GM23248 (cell line): ENCODE results near the gene LIX1. TPM values are rescaled to one million over a fixed set of nuclear protein-coding genes. Genes with fewer than 3 reads are reported as not detected.

Source experiments
- DNase-seq: peaks from one replicate; pipeline ENCODE4 v3.0.0-alpha.2; 2015
- H2AFZ ChIP-seq: fragments of 200-600 bp; sonication (generic); 2 replicates; pipeline ENCODE4 v1.6.1; 2016; ENCODE audit warnings: antibody characterized with exemption
- H3F3A ChIP-seq: fragments of 200-600 bp; sonication (generic); 2 replicates; pipeline ENCODE4 v1.6.1; 2016; ENCODE audit warnings: mild to moderate bottlenecking, antibody characterized with exemption, mixed run types; ENCODE audit not compliant: insufficient read depth
- H3K27ac ChIP-seq: fragments of 200-600 bp; sonication (generic); 2 replicates; pipeline ENCODE4 v1.5.1; 2016; ENCODE audit warnings: mild to moderate bottlenecking
- H3K27me3 ChIP-seq: fragments of 200-600 bp; sonication (generic); replicated peaks from 2 replicates; pipeline ENCODE4 v1.6.1; 2016; ENCODE audit warnings: mild to moderate bottlenecking; ENCODE audit not compliant: insufficient read depth
- H3K36me3 ChIP-seq: fragments of 200-600 bp; sonication (generic); 2 replicates; pipeline ENCODE4 v1.6.1; 2016; ENCODE audit warnings: low read depth, mild to moderate bottlenecking
- H3K4me1 ChIP-seq: fragments of 200-600 bp; sonication (generic); 2 replicates; pipeline ENCODE4 v1.6.1; 2016; ENCODE audit warnings: mild to moderate bottlenecking; ENCODE audit not compliant: insufficient read depth
- H3K4me2 ChIP-seq: fragments of 200-600 bp; sonication (generic); one replicate; pipeline ENCODE4 v1.6.1; 2016; ENCODE audit warnings: mild to moderate bottlenecking; ENCODE audit not compliant: unreplicated experiment
- H3K4me3 ChIP-seq: fragments of 200-600 bp; sonication (generic); 2 replicates; pipeline ENCODE4 v1.5.1; 2016; ENCODE audit warnings: mild to moderate bottlenecking
- H3K79me2 ChIP-seq: fragments of 200-600 bp; sonication (generic); 2 replicates; pipeline ENCODE4 v1.6.1; 2016; ENCODE audit warnings: mild to moderate bottlenecking; ENCODE audit not compliant: insufficient read depth
- H3K9ac ChIP-seq: fragments of 200-600 bp; sonication (generic); 2 replicates; pipeline ENCODE4 v1.6.1; 2016; ENCODE audit warnings: mild to moderate bottlenecking
- H3K9me2 ChIP-seq: fragments of 200-600 bp; sonication (generic); 2 replicates; pipeline ENCODE4 v1.6.1; 2016; ENCODE audit warnings: mixed run types, mild to moderate bottlenecking, moderate library complexity; ENCODE audit not compliant: insufficient read depth
- H3K9me3 ChIP-seq: fragments of 200-600 bp; sonication (generic); one replicate; pipeline ENCODE4 v1.6.1; 2017; ENCODE audit warnings: low read depth
- H4K20me1 ChIP-seq: fragments of 200-600 bp; sonication (generic); 2 replicates; pipeline ENCODE4 v1.6.0; 2016; ENCODE audit not compliant: insufficient read depth
- EZH2 ChIP-seq: fragments of 200-600 bp; sonication (generic); IDR thresholded peaks from 2 replicates; pipeline ENCODE4 v1.6.1; 2018; ENCODE audit warnings: antibody characterized with exemption, mild to moderate bottlenecking; ENCODE audit not compliant: insufficient read depth, poor library complexity, severe bottlenecking
- EZH2phosphoT487 ChIP-seq: fragments of 200-600 bp; sonication (generic); IDR thresholded peaks from 2 replicates; pipeline ENCODE4 v1.6.1; 2018; ENCODE audit warnings: antibody characterized with exemption, moderate library complexity, mild to moderate bottlenecking, low read depth; ENCODE audit not compliant: insufficient read depth
- WGBS, 2 experiments: methylation state at CpG; one replicate each; pipeline ENCODE4 v1.1.6; 2015 to 2017; ENCODE audit warnings: low lambda C conversion rate in 2 of 2, low coverage in 1 of 2; ENCODE audit errors: missing lambda C conversion rate in 2 of 2; 5-methylcytosine and 5-hydroxymethylcytosine counted together
- in situ Hi-C: fragments of 300-500 bp; cut with MboI; formaldehyde crosslinking; loops from 2 replicates; pipeline ENCODE4 v1.15.0; 2020
- polyA plus RNA-seq: library from polyadenylated mRNA; unstranded; fragments of >200 nt; fragmentation: Nextera tagmentation; extraction: Ambion mirVana; gene quantifications from 2 replicates; pipeline ENCODE4 v1.2.1, GENCODE V29; 2016
- total RNA-seq: library from RNA; depleted of rRNA; stranded (reverse); fragments of >200 nt; shearing (Covaris generic); gene quantifications from 2 replicates; pipeline ENCODE4 v1.2.3, GENCODE V29; 2014

LIX1 gene
- total and polyA plus RNA-seq, 2 experiments from 2014 or later, result not detected

DNA sequence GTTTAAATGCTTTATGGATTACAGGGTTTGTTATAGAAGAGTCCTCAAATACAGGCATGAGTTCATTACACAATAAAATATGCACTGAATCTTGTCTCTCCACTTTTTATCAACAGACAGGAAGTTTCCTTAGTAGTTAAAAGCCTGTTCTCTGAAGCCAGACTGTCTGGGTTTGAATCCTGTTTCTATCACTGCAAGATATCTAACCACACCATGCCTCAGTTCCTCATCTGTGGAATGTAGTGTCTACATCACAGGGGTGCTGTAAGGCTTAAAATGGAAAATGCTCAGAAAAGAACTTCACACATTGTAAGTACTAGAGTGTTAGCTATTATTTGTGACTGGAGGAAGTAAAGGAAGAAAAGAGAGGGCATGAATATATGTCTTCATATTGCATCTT is 9.3 kb downstream of the LIX1 start:
- no peaks in the 10 kb centered on the region for H4K20me1 ChIP-seq
- H3K4me3 ChIP-seq, result no peak overlapping the region
- no peaks in the 10 kb centered on the region for H3K9me3 ChIP-seq
- H3K9ac ChIP-seq, result no peak overlapping the region
- TF ChIP-seq EZH2 (no peak), EZH2phosphoT487 (no peak)
- no peak for DNase-seq
- no peak overlapping the region for H3K27ac ChIP-seq
- H3K4me2 ChIP-seq, result no peak overlapping the region
- 0 out of 2 replicates have a peak, but pooled peaks cover 3% of the 10 kb centered on the region for H3K27me3 ChIP-seq
- no peaks in the 10 kb centered on the region; the same call in 1 of the 2 replicates for H3F3A ChIP-seq
- peaks cover 16% of the 10 kb centered on the region for H3K4me1 ChIP-seq
- H3K36me3 ChIP-seq, result no peaks in the 10 kb centered on the region
- no peaks in the 10 kb centered on the region for H3K9me2 ChIP-seq
- H3K79me2 ChIP-seq, result no peaks in the 10 kb centered on the region
- in situ Hi-C loops, result loop anchor here (25.0 kb wide), 1 partner anchor 521 kb away; no protein-coding TSS in a partner anchor
- no peak overlapping the region for H2AFZ ChIP-seq

- 66 to 87% methylated on average over 5 of the region's 5 CpGs for WGBS, 2 experiments
- Histone ChIP-seq H4K20me1 (no peaks in the 10 kb centered on the region), H2AFZ (no peak overlapping the region), H3K9ac (no peak overlapping the region), H3K36me3 (no peaks in the 10 kb centered on the region), H3K27me3 (peaks cover 7% of the 10 kb centered on the region), H3K27ac (no peak overlapping the region), H3K79me2 (no peaks in the 10 kb centered on the region), H3K9me3 (no peaks in the 10 kb centered on the region), H3K4me2 (no peak overlapping the region), H3K4me1 (peaks cover 16% of the 10 kb centered on the region), H3K9me2 (no peaks in the 10 kb centered on the region), H3F3A (no peaks in the 10 kb centered on the region; the same call in 1 of the 2 replicates), H3K4me3 (no peak overlapping the region)
- in situ Hi-C loops, result loop anchor here (25.0 kb wide), 1 partner anchor 520 kb away; no protein-coding TSS in a partner anchor
- no peak for DNase-seq
- TF ChIP-seq EZH2 (no peak), EZH2phosphoT487 (no peak)
Measured at GRCh38 chr5:97131921-97132320, 10.5 kb downstream of the LIX1 start.

DNA sequence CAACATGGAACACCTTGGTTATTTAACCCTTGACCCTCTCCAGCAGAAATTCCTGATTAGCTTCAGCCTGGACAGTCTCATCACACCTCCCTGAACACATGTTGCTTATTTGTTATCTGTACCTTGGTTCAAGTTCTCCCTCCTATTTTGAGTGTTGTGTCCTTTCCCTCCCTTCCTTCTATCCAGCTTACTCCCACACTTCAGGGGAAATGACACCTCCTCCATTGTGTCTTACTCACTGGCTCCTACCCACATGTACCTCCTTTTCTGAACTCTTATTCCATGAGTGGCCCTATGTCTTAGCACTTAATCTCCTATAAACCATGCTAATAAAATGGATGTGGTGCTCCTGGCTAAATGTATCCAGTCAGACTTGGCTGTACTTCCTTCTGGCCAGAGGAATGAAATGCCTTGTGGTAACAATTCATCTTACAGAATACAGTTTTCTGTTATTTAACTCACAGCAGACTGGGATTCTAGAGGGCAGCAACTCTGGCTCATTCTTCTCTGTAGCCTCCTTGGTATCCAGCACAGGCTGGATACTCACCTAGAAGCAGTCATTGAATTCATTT is 11.2 kb downstream of the LIX1 start:
- in situ Hi-C loops, result loop anchor here (25.0 kb wide), 1 partner anchor 519 kb away; no protein-coding TSS in a partner anchor
- H3K79me2 ChIP-seq, result no peaks in the 10 kb centered on the region
- no peaks in the 10 kb centered on the region for H4K20me1 ChIP-seq
- H3K9me3 ChIP-seq, result no peaks in the 10 kb centered on the region
- H3K27ac ChIP-seq, result no peak overlapping the region
- no peak overlapping the region for H3K4me3 ChIP-seq
- H2AFZ ChIP-seq, result no peak overlapping the region
- no peak overlapping the region for H3K9ac ChIP-seq
- H3F3A ChIP-seq, result no peaks in the 10 kb centered on the region; the same call in 1 of the 2 replicates
- no peak overlapping the region for H3K4me2 ChIP-seq
- no peaks in the 10 kb centered on the region for H3K9me2 ChIP-seq
- H3K4me1 ChIP-seq, result peaks cover 16% of the 10 kb centered on the region
- TF ChIP-seq EZH2, result no peak
- TF ChIP-seq EZH2phosphoT487, result no peak
- DNase-seq, result peak; percentile 63
- peaks cover 6% of the 10 kb centered on the region for H3K27me3 ChIP-seq
- H3K36me3 ChIP-seq, result no peaks in the 10 kb centered on the region

DNA sequence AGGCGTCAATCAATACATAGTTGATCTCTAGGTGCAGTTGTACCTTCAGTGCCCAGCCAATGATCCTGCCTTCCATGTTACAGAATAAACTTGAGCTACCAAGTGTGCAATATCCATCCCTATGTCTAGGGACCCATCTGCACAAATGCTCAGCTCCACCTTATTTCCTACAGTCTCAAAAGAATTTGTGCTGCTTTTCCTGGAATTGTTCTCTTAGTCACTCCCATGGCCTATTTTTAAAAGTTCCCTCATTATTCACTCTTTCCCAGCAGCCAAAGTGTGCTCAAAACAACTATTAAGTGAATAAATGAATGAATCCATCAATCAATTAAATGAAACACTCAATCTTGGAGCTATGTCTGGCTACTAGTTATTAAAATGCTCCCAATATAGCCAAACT is 14.7 kb downstream of the LIX1 start:
- TF ChIP-seq EZH2 (no peak), EZH2phosphoT487 (no peak)
- peak; percentile 5 for DNase-seq
- 88 to 100% methylated on average over 1 of the region's 1 CpG for WGBS, 2 experiments

More for the DNA sequence above, 14.7 kb downstream of the LIX1 start:
- Histone ChIP-seq H3K9me3 (no peaks in the 10 kb centered on the region), H4K20me1 (no peaks in the 10 kb centered on the region), H3K79me2 (no peaks in the 10 kb centered on the region), H3K27me3 (peaks cover 27% of the 10 kb centered on the region), H3K4me2 (no peak overlapping the region), H3K9ac (no peak overlapping the region), H3K36me3 (no peaks in the 10 kb centered on the region), H2AFZ (no peak overlapping the region), H3K4me1 (peaks cover 16% of the 10 kb centered on the region), H3F3A (no peaks in the 10 kb centered on the region; the same call in 1 of the 2 replicates), H3K4me3 (no peak overlapping the region), H3K9me2 (no peaks in the 10 kb centered on the region), H3K27ac (no peak overlapping the region)
- in situ Hi-C loops, result loop anchor here (25.0 kb wide), 1 partner anchor 515 kb away; no protein-coding TSS in a partner anchor
